BJ (cell line): ENCODE data around the gene SLC2A13. TPM values are rescaled to one million over a fixed set of nuclear protein-coding genes. Genes with fewer than 3 reads are reported as not detected.
A peak's percentile ranks its signal among the peaks of the same experiment; 100 is the strongest.
"Not testable (repeated sequence)": the region's sequence is repeated elsewhere in the genome, so short reads cannot be mapped to it uniquely, and the experiment has no call there.

ENCODE experiments used
- CTCF ChIA-PET: fragments of 350-600 bp; formaldehyde crosslinking; extraction: SDS; loops from one replicate; lab custom pipeline; 2021; ENCODE audit warnings: antibody characterized with exemption, inconsistent platforms; lab: Yijun Ruan, JAX
- POLR2A ChIA-PET: fragments of 300-600 bp; sonication (Branson Sonifier 250); formaldehyde crosslinking; extraction: SDS; loops from one replicate; lab custom pipeline; 2021; ENCODE audit warnings: antibody characterized with exemption; lab: Charles Lee
- DNase-seq: peaks from one replicate; pipeline ENCODE4 v3.0.0-alpha.2; 2011; ENCODE audit warnings: low read depth
- H3K27me3 ChIP-seq: 2 replicates; pipeline ENCODE4 v1.6.0; 2011; ENCODE audit warnings: low read length; ENCODE audit not compliant: control insufficient read depth, insufficient read depth
- H3K36me3 ChIP-seq: 2 replicates; pipeline ENCODE4 v1.5.1; 2011; ENCODE audit warnings: low read length; ENCODE audit not compliant: control insufficient read depth, insufficient read depth
- H3K4me3 ChIP-seq: 2 replicates; pipeline ENCODE4 v1.5.1; 2011; ENCODE audit warnings: low read depth, mild to moderate bottlenecking, control low read depth, low read length
- CTCF ChIP-seq: IDR thresholded peaks from 2 replicates; pipeline ENCODE4 v1.5.1; 2011; ENCODE audit warnings: low read depth, mild to moderate bottlenecking, control low read depth, inconsistent platforms, low read length, moderate library complexity; ENCODE audit not compliant: insufficient read depth
- polyA plus RNA-seq: library from polyadenylated mRNA; depleted of rRNA; stranded (reverse); fragments of >200 nt; gene quantifications from 2 replicates; pipeline ENCODE4 v1.2.3, GENCODE V29; 2011

The SLC2A13 gene
- polyA plus RNA-seq, 1 experiment = 1.2 TPM

- POLR2A ChIA-PET = no interaction called here
- DNase-seq = no peak
- Histone ChIP-seq H3K36me3 (no peaks in the 10 kb centered on the region), H3K4me3 (no peak overlapping the region), H3K27me3 (no peaks in the 10 kb centered on the region)
- CTCF ChIA-PET = no interaction called here
- no peak for TF ChIP-seq CTCF
Observed at GRCh38 chr12:40055776-40056175, 50.1 kb downstream of the SLC2A13 start.

GRCh38 chr12:40055228-40055579 is 50.7 kb downstream of the SLC2A13 start:
- ChIA-PET CTCF (no interaction called here), POLR2A (no interaction called here)
- no peak for DNase-seq
- no peaks in the 10 kb centered on the region for H3K27me3 ChIP-seq
- no peak for TF ChIP-seq CTCF
- no peak overlapping the region for H3K4me3 ChIP-seq
- no peaks in the 10 kb centered on the region for H3K36me3 ChIP-seq

DNA sequence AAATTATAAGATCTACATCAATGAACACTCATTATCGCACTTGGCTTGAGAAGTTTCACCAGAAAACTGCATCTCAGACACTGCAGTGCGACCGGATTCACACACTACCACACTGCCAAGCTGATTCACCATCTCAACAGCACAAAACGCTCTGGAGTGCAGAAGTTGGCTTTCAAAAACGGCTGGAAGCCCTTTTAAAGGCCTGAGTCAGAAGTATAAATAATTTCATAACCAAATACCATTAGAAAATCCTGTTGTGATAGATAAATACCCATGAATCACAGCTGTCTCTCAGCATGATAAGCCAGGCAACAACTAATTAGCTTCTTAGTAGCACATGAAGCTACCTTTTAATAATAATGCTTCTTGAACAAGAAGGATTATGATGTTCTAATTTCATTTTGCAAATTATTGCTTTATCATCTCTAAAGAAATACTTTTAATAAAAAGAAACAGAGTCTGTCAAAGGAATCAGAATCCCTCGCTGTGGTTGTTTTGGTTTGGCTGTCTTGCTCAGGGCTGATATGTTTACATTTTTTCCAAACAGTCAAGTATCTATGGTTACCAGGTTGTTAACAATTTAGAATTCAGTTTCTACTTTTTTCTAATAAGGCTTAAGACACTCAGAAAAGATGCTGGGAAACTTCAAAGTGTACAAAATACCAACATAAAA is 51.2 kb downstream of the SLC2A13 start:
- peak; percentile 6 for DNase-seq
- Histone ChIP-seq H3K27me3 (no peaks in the 10 kb centered on the region), H3K4me3 (no peak overlapping the region), H3K36me3 (no peaks in the 10 kb centered on the region)
- ChIA-PET POLR2A (no interaction called here), CTCF (no interaction called here)
- TF ChIP-seq CTCF = no peak

DNA sequence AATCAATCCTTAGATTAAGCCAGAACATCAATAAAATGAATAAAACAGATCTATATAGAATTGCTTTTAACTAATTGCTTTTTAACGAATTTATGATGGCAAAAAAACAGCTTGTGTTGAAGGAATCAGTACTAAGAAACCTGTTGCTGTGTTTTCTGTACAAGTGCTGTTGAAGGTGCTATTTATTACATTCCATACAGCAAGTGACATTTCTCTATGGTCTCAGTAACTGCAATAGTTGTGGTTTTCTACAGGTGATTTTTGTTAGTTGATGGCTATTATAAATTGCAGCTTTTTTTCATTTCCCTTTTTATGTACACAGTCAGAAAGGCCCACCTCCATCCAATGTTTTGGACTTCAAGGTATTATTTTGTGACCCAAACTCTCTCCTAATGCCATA is 56.6 kb downstream of the SLC2A13 start:
- H3K27me3 ChIP-seq = no peaks in the 10 kb centered on the region
- CTCF ChIA-PET = no interaction called here
- H3K36me3 ChIP-seq = no peaks in the 10 kb centered on the region
- DNase-seq = no peak
- POLR2A ChIA-PET = no interaction called here
- no peak for TF ChIP-seq CTCF
- no peak overlapping the region for H3K4me3 ChIP-seq

DNA sequence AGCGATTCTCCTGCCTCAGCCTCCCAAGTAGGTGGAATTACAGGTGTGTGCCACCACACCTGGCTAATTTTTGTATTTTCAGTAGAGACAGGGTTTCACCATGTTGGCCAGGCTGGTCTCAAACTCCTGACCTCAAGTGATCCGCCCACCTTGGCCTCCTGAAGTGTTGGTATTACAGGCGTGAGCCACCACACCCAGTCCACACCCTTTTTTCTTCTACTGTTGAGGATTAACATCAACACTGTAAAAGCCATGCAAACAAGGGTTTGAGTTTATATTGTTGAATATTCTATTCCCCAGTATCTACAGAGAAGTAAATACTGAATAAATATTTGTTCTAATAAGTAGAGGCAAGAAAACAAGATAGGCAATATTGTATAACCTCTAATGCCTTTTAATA is 58.9 kb downstream of the SLC2A13 start:
- POLR2A ChIA-PET, DNase-seq, H3K4me3 ChIP-seq, H3K27me3 ChIP-seq, CTCF ChIA-PET, H3K36me3 ChIP-seq: not testable (repeated sequence)

- TF ChIP-seq CTCF = no peak
- no peak overlapping the region for H3K4me3 ChIP-seq
- ChIA-PET POLR2A (no interaction called here), CTCF (no interaction called here)
- DNase-seq = no peak
- H3K27me3 ChIP-seq = no peaks in the 10 kb centered on the region
- no peaks in the 10 kb centered on the region for H3K36me3 ChIP-seq
Observed at GRCh38 chr12:40045656-40046055, 60.2 kb downstream of the SLC2A13 start.
